DOHH2 (cell line): ENCODE data around the gene HAP1.
"Not testable (repeated sequence)": the region's sequence is repeated elsewhere in the genome, so short reads cannot be mapped to it uniquely, and the experiment has no call there.

Experiments used
- CTCF ChIP-seq: fragments of 200-600 bp; sonication (generic); IDR thresholded peaks from one replicate; pipeline ENCODE4 v1.5.1; 2014; ENCODE audit warnings: antibody characterized with exemption, mild to moderate bottlenecking, low read depth, low read length; ENCODE audit not compliant: poor library complexity, severe bottlenecking
- EZH2phosphoT487 ChIP-seq: fragments of 200-600 bp; sonication (generic); IDR thresholded peaks from 2 replicates; pipeline ENCODE4 v1.6.1; 2017; ENCODE audit warnings: borderline replicate concordance, mild to moderate bottlenecking, antibody characterized with exemption, low read length, moderate library complexity, mixed read lengths

GRCh38 chr17:41700843-41701242 lies 33.6 kb downstream of the HAP1 start:
- TF ChIP-seq EZH2phosphoT487, CTCF: not testable (repeated sequence)
